Occipital lobe (tissue), 1 donor: ENCODE data around the gene SYNM. TPM values are rescaled to one million over a fixed set of nuclear protein-coding genes. Genes with fewer than 3 reads are reported as not detected.

Experiments
- total RNA-seq: library from RNA; depleted of rRNA; stranded (reverse); fragments of >200 nt; gene quantifications from one replicate; pipeline ENCODE4 v1.2.3, GENCODE V29; 2014

Gene SYNM
- total RNA-seq, 1 donor from 2014 or later = 6.6 TPM

Other genes with a start within 250 kb of the SYNM start
- gene PGPEP1L, start 97.3 kb upstream of the SYNM start, total RNA-seq = 0.47 TPM
- 11.2 TPM for gene TTC23, start 144.5 kb downstream of the SYNM start, total RNA-seq
- 40.2 TPM for gene LRRC28, start 146.4 kb downstream of the SYNM start, total RNA-seq